ENCODE results near the gene C10orf67.

- TF ChIP-seq CTCF (conservative IDR thresholded peaks at IDR 0.05; ENCODE audit: low read depth, low read length) (no peak), EZH2 (IDR thresholded peaks at IDR 0.05; ENCODE audit: borderline replicate concordance, low read depth, low read length, poor library complexity, severe bottlenecking) (no peak)
Observed at GRCh38 chr10:23376229-23376655, 31.6 kb upstream of the C10orf67 start.

Data from A673 (cell line).